Epithelial cell of proximal tubule (primary cell): ENCODE data around the gene ANKRD61. TPM values are rescaled to one million over a fixed set of nuclear protein-coding genes. Genes with fewer than 3 reads are reported as not detected.
"Not testable (repeated sequence)": the region's sequence is repeated elsewhere in the genome, so short reads cannot be mapped to it uniquely, and the experiment has no call there.

Experiments
- DNase-seq: peaks from one replicate; pipeline ENCODE4 v3.0.0-alpha.2; 2011; ENCODE audit warnings: low read depth
- H3K4me3 ChIP-seq: 2 replicates; pipeline ENCODE4 v1.5.1; 2011; ENCODE audit warnings: low read depth, mild to moderate bottlenecking, low read length
- total RNA-seq: library from RNA; depleted of rRNA; stranded (reverse); fragments of >200 nt; gene quantifications from 2 replicates; pipeline ENCODE4 v1.2.3, GENCODE V29; 2015
- TF ChIP-seq, protein P1 (sequence below): conservative IDR thresholded peaks from 2 replicates; pipeline ENCODE4 v1.5.1; 2012; ENCODE audit warnings: low read depth, mild to moderate bottlenecking, low read length

The ANKRD61 gene
- total RNA-seq, 1 donor from 2014 or later, result 0.12 TPM

DNA sequence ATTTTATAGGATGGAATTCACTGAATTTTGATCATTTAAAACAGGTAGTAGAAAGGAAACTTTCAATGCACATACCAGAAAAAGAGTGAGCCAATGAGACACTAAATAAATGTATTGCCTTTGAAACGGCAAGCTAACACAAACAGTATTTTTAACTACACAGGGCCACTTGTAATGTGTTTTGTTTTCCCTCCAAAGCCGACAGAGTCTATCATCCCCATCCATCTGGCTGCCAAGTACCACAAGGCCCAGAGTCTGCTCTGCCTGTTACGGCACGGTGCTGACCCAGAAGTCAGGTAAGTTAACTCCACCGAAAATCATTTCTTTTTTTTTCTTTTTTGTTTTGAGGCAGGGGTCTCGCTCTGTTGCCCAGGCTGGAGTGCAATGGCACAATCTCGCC is 1.5 kb downstream of the ANKRD61 start:
- no peak for DNase-seq
- H3K4me3 ChIP-seq, result no peak overlapping the region
- TF ChIP-seq, protein P1, sequence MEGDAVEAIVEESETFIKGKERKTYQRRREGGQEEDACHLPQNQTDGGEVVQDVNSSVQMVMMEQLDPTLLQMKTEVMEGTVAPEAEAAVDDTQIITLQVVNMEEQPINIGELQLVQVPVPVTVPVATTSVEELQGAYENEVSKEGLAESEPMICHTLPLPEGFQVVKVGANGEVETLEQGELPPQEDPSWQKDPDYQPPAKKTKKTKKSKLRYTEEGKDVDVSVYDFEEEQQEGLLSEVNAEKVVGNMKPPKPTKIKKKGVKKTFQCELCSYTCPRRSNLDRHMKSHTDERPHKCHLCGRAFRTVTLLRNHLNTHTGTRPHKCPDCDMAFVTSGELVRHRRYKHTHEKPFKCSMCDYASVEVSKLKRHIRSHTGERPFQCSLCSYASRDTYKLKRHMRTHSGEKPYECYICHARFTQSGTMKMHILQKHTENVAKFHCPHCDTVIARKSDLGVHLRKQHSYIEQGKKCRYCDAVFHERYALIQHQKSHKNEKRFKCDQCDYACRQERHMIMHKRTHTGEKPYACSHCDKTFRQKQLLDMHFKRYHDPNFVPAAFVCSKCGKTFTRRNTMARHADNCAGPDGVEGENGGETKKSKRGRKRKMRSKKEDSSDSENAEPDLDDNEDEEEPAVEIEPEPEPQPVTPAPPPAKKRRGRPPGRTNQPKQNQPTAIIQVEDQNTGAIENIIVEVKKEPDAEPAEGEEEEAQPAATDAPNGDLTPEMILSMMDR, result no peak

DNA sequence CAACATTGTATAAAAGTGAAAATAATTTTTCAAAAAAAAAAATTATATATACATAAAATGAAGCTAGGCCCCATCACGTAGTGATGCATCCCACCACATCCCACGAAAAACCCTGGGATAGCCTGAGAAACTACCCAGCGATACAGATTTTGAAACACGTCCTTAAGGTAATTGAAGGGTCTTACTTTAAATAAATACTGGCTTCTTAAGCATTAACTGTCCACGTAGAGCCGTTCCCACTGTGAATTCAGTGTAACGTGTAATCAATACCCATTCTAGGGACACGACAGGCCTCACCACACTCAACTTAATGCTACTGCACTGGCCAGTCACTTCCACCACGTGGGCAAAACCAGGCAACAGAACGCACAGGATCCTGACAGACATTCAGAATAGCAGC is 4.0 kb downstream of the ANKRD61 start:
- TF ChIP-seq, protein P1, result no peak
- no peak for DNase-seq
- no peak overlapping the region for H3K4me3 ChIP-seq

DNA sequence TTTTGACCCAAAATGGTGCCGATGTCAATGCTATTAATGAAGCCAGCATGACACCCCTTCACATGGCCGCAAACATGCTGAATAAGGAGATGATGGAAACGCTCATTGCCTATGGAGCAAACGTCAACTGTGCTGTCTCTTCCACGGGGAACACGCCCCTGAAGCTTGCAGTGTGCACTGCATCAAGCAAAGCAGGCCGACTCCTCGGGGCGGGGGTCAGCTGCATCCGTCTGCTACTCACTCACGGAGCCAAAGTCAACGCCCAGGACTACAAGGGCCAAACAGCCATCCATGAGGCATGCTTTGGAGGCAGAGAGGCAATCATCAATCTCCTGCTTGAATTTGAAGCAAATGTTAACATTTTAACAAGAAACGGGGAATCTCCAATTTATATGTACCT is 4.5 kb downstream of the ANKRD61 start:
- TF ChIP-seq, protein P1, result no peak
- DNase-seq, result no peak
- H3K4me3 ChIP-seq, result no peak overlapping the region

DNA sequence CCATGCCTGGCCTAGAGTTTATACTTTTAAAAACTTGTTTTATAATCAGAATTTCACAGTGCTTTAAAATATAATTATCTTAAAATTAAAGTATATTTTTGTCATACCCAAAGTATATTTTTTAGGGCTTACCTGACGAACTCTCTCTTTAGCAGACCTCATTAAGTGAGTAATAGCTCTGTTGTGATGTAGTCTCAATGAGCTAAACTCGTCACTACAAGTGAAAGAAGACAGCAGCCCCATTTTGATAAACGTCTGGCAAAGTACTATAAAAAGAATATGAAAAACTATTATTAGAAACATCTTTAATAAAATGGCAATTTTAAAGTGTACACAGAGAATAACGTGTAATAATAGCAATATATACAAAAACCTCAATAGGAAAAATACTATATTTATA is 18.6 kb downstream of the ANKRD61 start:
- DNase-seq, result no peak
- TF ChIP-seq, protein P1, result no peak

DNA sequence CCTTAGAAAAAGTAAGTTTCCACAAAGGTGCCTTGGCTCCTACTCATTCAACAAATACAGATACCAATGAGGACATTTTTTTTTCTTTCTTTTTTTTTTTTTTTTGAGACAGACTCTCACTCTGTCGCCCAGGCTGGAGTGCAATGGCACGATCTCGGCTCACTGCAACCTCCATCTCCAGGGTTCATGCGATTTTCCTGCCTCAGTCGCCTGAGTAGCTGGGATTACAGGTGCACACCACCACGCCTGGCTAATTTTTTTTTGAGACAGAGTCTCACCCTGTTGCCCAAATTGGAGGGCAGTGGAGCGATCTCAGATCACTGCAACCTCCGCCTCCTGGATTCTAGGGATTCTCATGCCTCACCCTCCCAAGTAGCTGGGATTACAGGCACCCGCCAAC is 20.0 kb downstream of the ANKRD61 start:
- DNase-seq, H3K4me3 ChIP-seq: not testable (repeated sequence)

More for the DNA sequence above, 18.6 kb downstream of the ANKRD61 start:
- no peak overlapping the region for H3K4me3 ChIP-seq

DNA sequence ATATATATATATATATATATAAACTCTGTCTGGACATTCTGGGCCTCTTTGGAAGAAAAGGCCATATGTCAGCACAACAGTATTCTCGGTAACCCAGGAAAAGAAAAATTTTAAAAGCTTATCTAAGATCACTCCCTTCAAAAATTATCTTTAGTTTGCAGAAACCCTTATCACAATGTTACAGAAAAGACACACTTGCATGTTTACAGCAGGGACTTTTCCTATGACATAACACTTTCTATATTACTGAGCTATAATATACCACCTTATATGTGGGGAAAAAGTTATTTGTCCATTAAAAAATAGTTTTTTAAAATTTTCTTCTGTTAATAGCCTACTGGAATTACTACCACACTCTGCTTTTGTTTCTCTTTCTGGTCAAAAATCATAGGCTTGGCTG is 25.4 kb downstream of the ANKRD61 start:
- no peak for DNase-seq
- H3K4me3 ChIP-seq, result no peak overlapping the region
- TF ChIP-seq, protein P1, result no peak

DNA sequence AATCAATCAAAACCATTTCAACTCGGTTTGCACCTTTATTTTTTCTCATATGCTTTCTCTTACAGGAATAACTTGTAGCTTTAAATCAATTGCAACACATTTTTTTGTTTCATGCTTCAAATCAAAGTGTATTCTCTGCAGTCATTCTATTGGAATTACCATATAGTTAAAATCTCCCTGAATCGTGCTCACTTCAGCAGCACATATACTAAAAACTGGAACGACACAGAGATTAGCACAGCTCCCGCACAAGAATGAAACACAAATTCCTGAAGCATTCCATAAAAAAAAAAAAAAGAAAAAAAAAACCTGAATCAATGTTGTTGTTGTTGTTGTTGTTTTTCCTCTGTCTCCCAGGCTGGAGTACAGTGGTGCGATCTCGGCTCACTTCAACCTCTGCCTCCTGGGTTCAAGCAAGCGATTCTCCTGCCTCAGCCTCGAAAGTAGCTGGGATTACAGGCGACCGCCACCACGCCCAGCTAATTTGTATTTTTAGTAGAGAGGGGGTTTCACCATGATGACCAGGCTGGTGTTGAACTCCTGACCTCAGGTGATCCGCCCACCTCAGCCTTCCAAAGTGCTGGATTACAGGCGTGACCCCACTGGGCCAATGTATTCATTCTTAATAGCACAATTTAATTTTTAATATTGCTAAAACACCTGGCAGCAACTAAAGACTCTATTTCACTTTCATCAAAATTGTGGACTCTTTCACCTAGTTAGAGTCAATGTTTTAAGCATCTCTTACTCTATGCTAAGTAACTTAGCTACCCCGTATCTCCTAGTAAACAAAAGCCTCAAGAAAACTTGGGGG is 26.3 kb downstream of the ANKRD61 start:
- no peak for DNase-seq
- peak overlapping the region; percentile 88 for H3K4me3 ChIP-seq
- TF ChIP-seq, protein P1, result no peak

DNA sequence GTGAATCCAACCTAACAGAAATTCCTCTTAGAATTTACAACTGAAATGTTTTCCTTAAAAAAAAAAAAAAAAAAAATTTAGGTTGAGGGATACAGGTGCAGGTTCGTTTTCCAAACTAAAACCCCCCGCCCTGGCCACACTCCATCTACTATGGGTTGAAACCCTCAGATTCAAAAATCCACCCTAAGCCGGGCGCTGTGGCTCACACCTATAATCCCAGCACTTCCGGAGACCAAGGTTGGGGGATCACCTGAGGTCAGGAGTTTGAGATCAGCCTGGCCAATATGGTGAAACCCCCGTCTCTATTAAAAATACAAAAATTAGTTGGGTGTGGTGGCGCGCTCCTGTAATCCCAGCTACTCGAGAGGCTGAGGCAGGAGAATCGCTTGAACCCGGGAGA is 28.8 kb downstream of the ANKRD61 start:
- not testable (repeated sequence) for DNase-seq, H3K4me3 ChIP-seq
